A172 (cell line): ENCODE data around the gene MTFR2. TPM values are rescaled to one million over a fixed set of nuclear protein-coding genes. Genes with fewer than 3 reads are reported as not detected.

ENCODE experiments used
- DNase-seq: peaks from one replicate; pipeline ENCODE4 v3.0.0-alpha.2; 2015; ENCODE audit warnings: low spot score
- total RNA-seq: library from RNA; depleted of rRNA; stranded (reverse); fragments of >200 nt; shearing (Covaris generic); gene quantifications from 2 replicates; pipeline ENCODE4 v1.2.3, GENCODE V29; 2014; rRNA removed

The MTFR2 gene
- total RNA-seq, 1 experiment from 2014 or later = 11.5 TPM

GRCh38 chr6:136184738-136185137, 65.4 kb downstream of the MTFR2 start:
- no peak for DNase-seq

- no peak for DNase-seq
Measured at GRCh38 chr6:136181861-136182260, 68.2 kb downstream of the MTFR2 start.

DNA sequence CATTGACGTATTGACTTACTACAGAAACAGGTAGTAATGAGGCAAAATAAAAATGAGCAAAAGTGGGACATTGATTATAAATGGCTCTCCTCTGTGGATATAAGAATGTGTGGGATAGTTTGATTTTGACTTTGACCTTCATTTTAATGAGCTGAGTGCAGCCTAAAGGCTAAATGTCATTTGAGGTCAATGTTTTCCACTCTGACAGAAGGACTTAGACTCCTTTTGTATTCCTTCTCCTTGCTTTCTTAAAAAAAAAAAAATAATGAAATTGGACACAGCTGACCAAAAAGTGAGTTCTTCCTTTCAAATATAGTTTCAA, 68.6 kb downstream of the MTFR2 start:
- DNase-seq = no peak

Other genes with a start within 250 kb of the MTFR2 start
- 111 and 145 TPM in 2 replicates for gene BCLAF1, start 39.5 kb upstream of the MTFR2 start, total RNA-seq